ENCODE measurements around the gene ADRA1B.

DNA sequence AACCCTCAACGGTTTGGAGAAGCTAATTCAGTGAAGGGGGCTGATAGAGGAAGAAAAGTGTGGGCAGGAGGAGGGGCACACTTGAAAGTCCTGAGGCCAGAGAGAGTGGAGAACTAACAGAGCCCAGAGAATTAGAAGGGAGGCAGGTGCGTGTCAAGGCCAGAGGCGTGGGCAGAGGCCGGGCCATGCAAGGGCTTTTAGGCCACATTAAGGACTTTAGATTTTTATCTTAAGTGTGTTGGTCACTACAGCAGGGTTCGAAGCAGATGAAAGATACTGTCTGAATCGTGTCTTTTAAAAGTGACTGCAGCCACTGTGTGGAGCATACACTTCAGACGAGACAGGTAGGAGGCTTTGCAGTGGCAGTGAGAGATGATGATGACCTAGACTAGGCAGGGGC, 6.7 kb downstream of the ADRA1B start:
- no peak for TF ChIP-seq CTCF (IDR thresholded peaks at IDR 0.05)
- TF ChIP-seq POLR2A (IDR thresholded peaks at IDR 0.05) = no peak
- no peak for TF ChIP-seq POLR2AphosphoS5 (IDR thresholded peaks at IDR 0.05)

Measured in transverse colon (tissue), 4 donors.